ENCODE data around the gene PRR30.
"Not testable (repeated sequence)": the region's sequence is repeated elsewhere in the genome, so short reads cannot be mapped to it uniquely, and the experiment has no call there.

PRR30 gene

DNA sequence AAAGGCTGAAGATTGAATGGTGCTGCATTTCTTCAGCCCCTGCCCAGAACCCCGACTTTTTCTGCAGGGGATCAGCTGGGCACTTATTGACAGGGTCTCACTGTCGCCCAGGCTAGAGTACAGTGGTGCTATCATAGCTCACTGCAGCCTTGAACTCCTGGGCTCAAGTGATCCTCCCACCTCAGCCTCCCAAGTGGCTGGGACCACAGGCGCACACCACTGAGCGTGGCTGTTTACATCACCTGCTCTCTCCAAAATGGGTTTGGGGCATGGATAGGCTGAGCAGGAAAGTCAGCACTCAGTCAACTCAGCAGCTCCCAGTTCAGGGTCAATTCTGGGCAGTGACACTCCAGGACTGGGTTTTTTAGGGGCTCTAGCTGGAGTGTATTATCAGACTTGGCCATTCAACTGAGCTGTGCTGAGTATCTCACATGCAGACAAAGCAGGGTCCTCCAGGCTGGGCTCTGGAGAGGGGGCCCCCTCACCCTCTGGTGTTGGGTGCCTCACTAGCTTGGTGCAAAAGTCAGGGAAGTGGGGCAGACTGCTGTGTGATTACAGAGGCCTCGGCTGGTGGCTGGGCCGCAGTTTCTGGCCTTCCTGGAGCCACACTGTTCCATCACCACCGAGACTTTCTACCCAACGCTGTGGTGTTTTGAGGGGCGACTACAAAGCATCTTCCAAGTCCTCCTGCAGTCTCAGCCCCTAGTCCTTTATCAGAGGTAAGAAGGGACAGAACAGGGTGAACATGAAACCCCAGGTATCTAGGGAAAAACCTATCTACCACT is 11.1 kb downstream of the PRR30 start:
- no peak for DNase-seq

- DNase-seq, result no peak
These were observed 12.9 kb downstream of the PRR30 start for GRCh38 chr2:27126252-27126710.

DNA sequence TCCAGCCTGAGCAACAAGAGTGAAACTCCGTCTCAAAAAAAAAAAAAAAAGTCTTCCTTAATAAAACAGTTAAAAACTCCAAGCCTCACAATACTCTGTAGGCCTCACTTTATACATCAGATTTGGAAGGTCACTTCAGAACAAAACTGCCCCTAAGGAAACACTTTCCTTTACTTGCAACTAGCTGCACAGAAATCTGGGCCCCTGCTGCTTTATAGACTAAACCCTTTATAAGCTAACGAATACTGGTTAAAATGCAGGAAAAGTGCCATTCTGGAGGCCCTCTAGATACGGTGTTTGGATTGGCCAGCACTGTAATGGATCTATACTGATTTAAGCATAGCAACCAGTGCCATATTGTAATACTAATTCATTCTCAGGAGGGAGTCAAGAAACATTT is 14.1 kb downstream of the PRR30 start:
- no peak for DNase-seq

- DNase-seq, result peak; percentile 84
These were observed 15.7 kb downstream of the PRR30 start, which contains the start of gene ABHD1 for GRCh38 chr2:27123302-27124150. TSS of gene ABHD1 (plus strand) at chr2:27123815. CDS start at chr2:27123949, 134 bp downstream.

DNA sequence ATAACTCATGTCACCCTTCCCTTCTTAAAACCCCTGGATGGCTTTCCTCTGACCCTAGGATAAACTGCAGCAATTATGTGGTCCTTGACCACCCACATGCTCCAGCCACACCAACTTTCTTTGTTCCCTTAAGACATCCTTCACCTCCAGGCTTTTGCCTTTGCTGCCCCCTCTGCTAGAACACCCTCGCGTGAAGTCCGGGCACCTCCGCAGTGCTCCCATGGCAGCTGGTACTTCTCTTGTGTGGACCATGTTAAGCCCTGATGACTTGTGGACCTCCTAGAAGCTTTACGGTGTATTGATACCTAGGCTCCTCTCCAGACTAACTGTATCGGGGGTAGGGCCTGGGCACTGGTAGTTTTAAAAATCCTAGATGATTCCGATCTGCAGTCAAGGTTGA is 16.4 kb downstream of the PRR30 start:
- no peak for DNase-seq

DNA sequence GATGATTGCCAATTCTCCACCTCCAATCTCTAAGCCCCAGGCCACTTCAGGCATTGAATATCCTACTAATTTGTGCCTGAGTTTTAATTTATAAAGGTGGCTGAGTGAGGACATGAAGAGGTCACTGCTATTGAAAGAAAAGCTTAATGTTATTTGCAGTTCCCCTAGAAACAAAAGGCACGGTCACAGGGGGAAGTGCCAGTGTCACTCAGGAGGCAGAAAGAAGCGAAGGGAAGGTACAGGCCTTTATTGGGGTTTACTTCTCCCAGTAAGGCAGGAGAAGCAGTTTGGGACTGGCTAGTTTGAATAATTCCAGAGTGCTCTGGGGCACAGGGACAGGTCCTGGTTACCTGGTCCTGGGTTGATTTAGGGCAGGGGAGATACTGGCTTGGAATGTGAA is 17.3 kb downstream of the PRR30 start:
- DNase-seq, result no peak

- not testable (repeated sequence) for DNase-seq
These were observed 19.9 kb downstream of the PRR30 start for GRCh38 chr2:27119330-27119670.

DNA sequence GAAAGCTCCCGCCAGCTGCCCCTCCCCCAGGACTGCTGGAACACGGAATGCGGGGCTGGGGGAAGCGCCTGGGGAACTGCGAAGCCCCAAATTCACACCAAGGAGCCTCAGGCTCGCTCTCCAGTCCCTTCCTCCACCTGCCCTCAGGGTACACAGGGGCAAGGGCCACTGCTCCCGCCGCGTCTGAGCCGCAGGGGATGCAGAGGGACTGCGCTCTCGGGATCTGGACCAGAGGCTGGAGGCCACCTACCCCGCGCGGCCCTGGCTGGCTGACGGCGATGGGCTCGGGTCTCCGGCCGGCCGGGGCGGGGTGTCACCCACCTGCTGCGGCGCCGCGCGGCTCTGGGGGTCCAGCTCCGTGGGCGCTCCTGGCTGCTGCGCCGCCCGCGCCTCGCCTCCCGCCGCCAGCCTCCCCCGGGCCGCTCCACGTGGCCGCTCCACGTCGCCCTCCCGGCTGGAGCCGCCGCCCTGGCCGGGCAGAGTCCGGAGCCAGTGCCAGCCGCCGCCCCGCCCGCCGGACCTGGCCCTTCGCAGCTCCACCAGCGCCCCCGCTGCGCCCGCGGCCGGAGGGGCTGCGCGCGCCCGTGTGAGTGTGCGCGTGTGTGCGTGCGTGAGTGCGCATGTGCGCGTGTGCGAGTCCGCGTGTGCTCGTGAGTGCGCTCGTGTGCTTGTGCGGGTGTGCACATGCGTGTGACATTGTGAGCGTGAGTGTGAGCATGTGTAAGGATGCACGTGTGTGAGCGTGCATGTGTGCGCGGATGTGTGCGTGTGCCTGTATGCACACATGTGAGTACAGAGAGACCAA is 20.5 kb downstream of the PRR30 start, which contains the start of gene CGREF1:
CGREF1 (minus strand) TSS at position 604 of the 805 bp plus-strand sequence. CDS start 14,762 bp downstream, outside the sequence.
- DNase-seq, result no peak

DNA sequence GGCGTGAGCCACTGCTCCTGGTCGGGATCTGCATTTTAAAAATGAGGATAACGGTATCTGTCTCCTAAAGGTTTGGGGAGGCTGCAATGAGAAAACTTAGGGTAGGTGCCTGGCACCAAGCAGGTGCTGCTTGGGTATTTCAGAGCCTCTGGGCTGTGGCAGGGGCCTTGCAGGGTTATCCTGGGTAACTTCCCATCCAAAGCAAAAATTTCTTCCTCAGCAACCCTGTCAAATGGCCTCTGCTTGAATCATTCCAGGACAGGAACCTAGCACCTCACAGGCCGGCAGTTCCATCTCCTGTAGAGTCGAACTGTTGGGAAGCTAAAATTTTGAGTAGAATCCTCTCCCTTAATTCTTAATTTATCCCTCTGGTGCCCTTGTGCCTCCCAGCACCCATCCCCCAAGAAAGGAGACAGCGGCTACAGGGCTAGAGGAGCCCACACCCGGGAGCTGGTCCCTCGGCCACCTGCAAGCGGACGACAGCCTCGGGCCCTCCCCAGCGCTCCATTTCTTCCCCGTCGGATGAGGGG is 21.1 kb downstream of the PRR30 start:
- DNase-seq, result no peak

DNA sequence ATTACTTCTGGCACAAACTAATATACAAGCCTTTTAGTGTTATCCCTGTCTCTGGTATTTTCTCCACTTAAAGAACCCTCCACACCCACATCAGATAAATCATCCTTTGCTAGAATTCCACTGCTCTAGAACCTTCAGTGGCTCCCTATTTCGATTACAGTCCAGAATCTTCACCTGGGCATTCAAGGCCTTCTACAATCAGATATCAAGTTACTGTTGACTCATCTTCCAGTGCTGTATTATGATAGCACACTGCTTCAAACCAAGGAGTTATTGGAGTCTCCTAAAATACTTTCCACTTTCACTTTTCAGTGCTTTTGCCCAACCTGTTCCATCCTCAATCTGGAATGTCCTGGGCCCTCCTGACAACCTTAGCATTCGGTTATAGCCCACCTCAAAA is 23.7 kb downstream of the PRR30 start:
- DNase-seq, result no peak

DNA sequence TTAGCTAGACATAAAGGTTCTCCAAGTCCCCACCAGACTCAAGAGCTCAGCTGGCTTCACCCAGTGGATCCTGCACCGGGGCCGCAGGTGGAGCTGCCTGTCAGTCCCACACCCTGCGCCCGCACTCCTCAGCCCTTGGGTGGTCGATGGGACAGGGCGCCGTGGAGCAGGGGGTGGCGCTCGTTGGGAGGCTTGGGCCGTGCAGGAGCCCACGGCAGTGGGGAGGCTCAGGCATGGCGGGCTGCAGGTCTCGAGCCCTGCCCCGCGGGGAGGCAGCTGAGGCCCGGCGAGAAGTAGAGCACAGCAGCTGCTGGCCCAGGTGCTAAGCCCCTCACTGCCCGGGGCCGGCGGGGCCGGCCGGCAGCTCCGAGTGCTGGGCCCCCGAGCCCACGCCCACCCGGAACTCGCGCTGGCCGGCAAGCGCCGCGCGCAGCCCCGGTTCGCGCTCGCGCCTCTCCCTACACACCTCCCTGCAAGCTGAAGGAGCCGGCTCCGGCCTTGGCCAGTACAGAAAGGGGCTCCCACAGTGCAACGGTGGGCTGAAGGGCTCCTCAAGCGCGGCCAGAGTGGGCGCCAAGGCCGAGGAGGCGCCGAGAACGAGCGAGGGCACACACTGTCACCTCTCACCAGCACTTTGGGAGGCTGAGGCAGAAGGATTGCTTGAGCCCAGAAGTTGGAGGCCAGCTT is 27.7 kb downstream of the PRR30 start:
- not testable (repeated sequence) for DNase-seq

GRCh38 chr2:27110603-27111352 is 28.4 kb downstream of the PRR30 start:
- not testable (repeated sequence) for DNase-seq

DNA sequence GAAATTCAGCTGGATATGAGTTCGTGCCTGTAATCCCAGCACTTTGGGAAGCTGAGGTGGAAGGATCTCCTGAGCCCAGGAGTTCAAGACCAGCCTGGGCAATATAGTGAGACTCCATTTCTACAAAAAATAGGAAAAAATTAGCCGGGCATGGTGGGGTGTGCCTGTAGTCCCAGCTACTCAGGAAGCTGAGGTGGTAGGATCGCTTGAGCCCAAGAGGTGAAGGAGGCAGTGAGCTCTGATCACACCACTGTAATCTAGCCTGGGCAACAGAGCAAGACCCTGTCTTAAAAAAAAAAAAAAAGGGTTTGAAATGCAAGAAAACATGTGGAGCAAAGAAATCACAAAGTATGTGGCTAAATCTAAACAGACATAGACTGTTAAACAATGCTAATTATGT is 30.1 kb downstream of the PRR30 start:
- no peak for DNase-seq

DNA sequence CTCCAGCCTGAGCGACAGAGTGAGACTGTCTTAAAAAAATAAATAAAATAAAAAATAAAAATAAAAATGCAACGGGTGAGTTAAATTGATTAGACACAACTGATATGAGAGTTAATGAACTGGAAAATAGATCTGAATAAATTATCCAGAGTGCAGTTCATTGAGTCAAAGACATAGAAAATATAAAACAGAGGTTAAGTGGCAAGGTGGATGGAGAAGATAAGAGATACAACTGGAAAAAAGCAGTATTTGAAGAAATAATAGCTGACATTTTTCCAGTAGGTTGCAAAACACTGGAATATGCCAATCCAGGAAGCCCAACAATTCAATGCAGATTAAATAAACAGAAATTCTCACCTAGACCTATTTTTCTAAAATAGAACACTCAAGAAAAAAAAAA is 31.0 kb downstream of the PRR30 start:
- no peak for DNase-seq

DNA sequence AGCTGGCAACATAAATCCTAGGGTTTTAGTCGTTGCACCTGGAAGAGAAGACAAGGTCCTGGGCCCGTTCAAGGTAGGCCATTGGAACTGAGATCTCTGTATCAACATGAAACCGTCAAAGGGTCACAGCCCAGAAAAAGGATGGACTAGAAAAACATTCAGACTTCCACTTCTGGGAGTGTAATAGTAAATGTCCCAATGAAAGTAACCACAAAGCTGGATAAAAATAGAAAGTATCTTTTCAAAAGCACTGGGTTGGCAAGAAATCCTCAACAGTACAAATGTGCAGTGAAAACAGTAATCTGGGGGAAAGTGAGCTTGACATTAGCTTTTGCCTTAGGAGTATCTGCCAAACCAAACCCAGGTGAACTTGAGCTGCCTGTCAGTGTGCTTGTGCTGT is 33.2 kb downstream of the PRR30 start:
- DNase-seq, result no peak

GRCh38 chr2:27102329-27102728 is 36.9 kb downstream of the PRR30 start:
- DNase-seq, result no peak

DNA sequence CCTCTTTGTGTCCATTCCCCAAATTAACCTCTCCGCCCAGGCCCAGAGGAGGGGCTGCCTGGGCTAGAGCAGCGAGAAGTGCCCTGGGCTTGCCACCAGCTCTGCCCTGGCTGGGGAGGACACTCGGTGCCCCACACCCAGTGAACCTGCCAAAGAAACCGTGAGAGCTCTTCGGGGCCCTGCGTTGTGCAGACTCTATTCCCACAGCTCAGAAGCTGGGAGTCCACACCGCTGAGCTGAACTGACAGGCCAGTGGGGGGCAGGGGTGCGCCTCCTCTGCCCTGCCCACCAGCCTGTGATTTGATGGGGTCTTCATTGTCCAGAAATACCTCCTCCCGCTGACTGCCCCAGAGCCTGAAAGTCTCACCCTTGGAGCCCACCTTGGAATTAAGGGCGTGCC is 39.2 kb downstream of the PRR30 start:
- no peak for DNase-seq

GRCh38 chr2:27099334-27099955 is 39.8 kb downstream of the PRR30 start:
- no peak for DNase-seq

- no peak for DNase-seq
These were observed 41.9 kb downstream of the PRR30 start for GRCh38 chr2:27097341-27097740.

- DNase-seq, result no peak
These were observed 42.4 kb downstream of the PRR30 start for GRCh38 chr2:27096748-27097297.

Data from CD4-positive, alpha-beta T cell treated with Interleukin-17A for 4 hours (primary cell).